Measurements from ENCODE around the gene MYOM1. TPM values are rescaled to one million over a fixed set of nuclear protein-coding genes. Genes with fewer than 3 reads are reported as not detected.

The MYOM1 gene
- total RNA-seq, 4 donors from 2014 or later = 13.3 to 31.7 (median 16.5) TPM

GRCh38 chr18:3251249-3251962 lies 31.6 kb upstream of the MYOM1 start:
- intact Hi-C loops (cut with DNase I) = no loop called here
- no peak for TF ChIP-seq CTCF (IDR thresholded peaks at IDR 0.05)
- TF ChIP-seq EP300 (IDR thresholded peaks at IDR 0.05) = no peak
- TF ChIP-seq POLR2A (IDR thresholded peaks at IDR 0.05; ENCODE audit: low read depth) = no peak
- no peak for TF ChIP-seq POLR2AphosphoS5 (IDR thresholded peaks at IDR 0.05)
- peak overlapping the region in 2 of 4 donors; percentile 24 to 25 for H3K4me3 ChIP-seq
- H3K27me3 ChIP-seq = no peaks in the 10 kb centered on the region
- peaks cover 32 to 48% (median 37%) of the 10 kb centered on the region in 4 donors for H3K36me3 ChIP-seq
- H3K9me3 ChIP-seq = no peaks in the 10 kb centered on the region
- DNase-seq (ENCODE audit: extremely low spot score) = no peak
- peaks cover 19 to 81% (median 78%) of the 10 kb centered on the region in 4 donors for H3K4me1 ChIP-seq
- H3K27ac ChIP-seq (replicated peaks in 1 of 4) = peak overlapping the region; percentile 99 to 100 (median 99)
- 53% methylated on average over 8 of the region's 8 CpGs for WGBS

GRCh38 chr18:3250237-3251107 lies 30.7 kb upstream of the MYOM1 start:
- H3K4me1 ChIP-seq = peaks cover 22 to 80% (median 76%) of the 10 kb centered on the region in 4 donors
- 38% methylated on average over 6 of the region's 6 CpGs for WGBS
- intact Hi-C loops (cut with DNase I) = no loop called here
- no peak for DNase-seq (ENCODE audit: extremely low spot score)
- peaks cover 23 to 39% (median 28%) of the 10 kb centered on the region in 4 donors for H3K36me3 ChIP-seq
- H3K27ac ChIP-seq (replicated peaks in 1 of 4) = peak overlapping the region; percentile 99 to 100 (median 99)
- H3K27me3 ChIP-seq = no peaks in the 10 kb centered on the region
- peak overlapping the region in 2 of 4 donors; percentile 13 to 24 for H3K4me3 ChIP-seq
- TF ChIP-seq POLR2A (IDR thresholded peaks at IDR 0.05; ENCODE audit: low read depth) = no peak
- no peak for TF ChIP-seq EP300 (IDR thresholded peaks at IDR 0.05)
- TF ChIP-seq CTCF (IDR thresholded peaks at IDR 0.05) = no peak
- no peak for TF ChIP-seq POLR2AphosphoS5 (IDR thresholded peaks at IDR 0.05)
- H3K9me3 ChIP-seq = no peaks in the 10 kb centered on the region

GRCh38 chr18:3248658-3249359 lies 29.0 kb upstream of the MYOM1 start:
- DNase-seq (ENCODE audit: extremely low spot score) = no peak
- 14% methylated on average over 9 of the region's 9 CpGs for WGBS
- TF ChIP-seq POLR2AphosphoS5 (IDR thresholded peaks at IDR 0.05) = peak in 1 of 2 donors; percentile 38
- TF ChIP-seq EP300 (IDR thresholded peaks at IDR 0.05) = no peak
- Histone ChIP-seq H3K27me3 (no peaks in the 10 kb centered on the region), H3K36me3 (peaks cover 7 to 22% (median 11%) of the 10 kb centered on the region in 4 donors), H3K27ac (replicated peaks in 1 of 4) (peak overlapping the region; percentile 99 to 100 (median 99)), H3K4me1 (peaks cover 30 to 80% (median 77%) of the 10 kb centered on the region in 4 donors), H3K4me3 (peak overlapping the region; percentile 87 to 98 (median 94)), H3K9me3 (no peaks in the 10 kb centered on the region)
- intact Hi-C loops (cut with DNase I) = loop anchor here (5.0 to 10.0 kb wide), 3 partner anchors 184 to 317 kb away; partner anchors contain the start of gene LPIN2

GRCh38 chr18:3248062-3248657 lies 28.4 kb upstream of the MYOM1 start:
- H3K4me1 ChIP-seq = peaks cover 30 to 76% (median 70%) of the 10 kb centered on the region in 4 donors
- intact Hi-C loops (cut with DNase I) = loop anchor here (5.0 to 10.0 kb wide), 3 partner anchors 183 to 316 kb away; partner anchors contain the start of gene LPIN2

More at GRCh38 chr18:3248062-3248657, 28.4 kb upstream of the MYOM1 start:
- H3K4me3 ChIP-seq = peak overlapping the region; percentile 87 to 98 (median 94)
- H3K27ac ChIP-seq (replicated peaks in 1 of 4) = peak overlapping the region; percentile 99 to 100 (median 99)
- no peaks in the 10 kb centered on the region for H3K27me3 ChIP-seq
- no peaks in the 10 kb centered on the region for H3K9me3 ChIP-seq
- WGBS = 0% methylated on average over 17 of the region's 22 CpGs
- TF ChIP-seq POLR2A (IDR thresholded peaks at IDR 0.05; ENCODE audit: low read depth) (no peak), EP300 (IDR thresholded peaks at IDR 0.05) (no peak), POLR2AphosphoS5 (IDR thresholded peaks at IDR 0.05) (no peak), CTCF (IDR thresholded peaks at IDR 0.05) (no peak)
- H3K36me3 ChIP-seq = peaks cover under 1 to 15% (median 5%) of the 10 kb centered on the region in 4 donors
- no peak for DNase-seq (ENCODE audit: extremely low spot score)

Data from esophagus muscularis mucosa (tissue), 4 donors.